AG04450 (cell line): ENCODE measurements around the gene CST4. TPM values are rescaled to one million over a fixed set of nuclear protein-coding genes. Genes with fewer than 3 reads are reported as not detected.
"Not testable (repeated sequence)": the region's sequence is repeated elsewhere in the genome, so short reads cannot be mapped to it uniquely, and the experiment has no call there.

ENCODE experiments used
- CTCF ChIA-PET: fragments of 300-600, 350-600 bp; formaldehyde crosslinking; extraction: SDS; loops from one replicate; lab custom pipeline; 2022; ENCODE audit warnings: antibody characterized with exemption, inconsistent platforms; lab: Charles Lee
- POLR2A ChIA-PET: fragments of 350-600 bp; formaldehyde crosslinking; extraction: SDS; loops from one replicate; lab custom pipeline; 2021; ENCODE audit warnings: antibody characterized with exemption, inconsistent platforms; lab: Yijun Ruan, JAX
- DNase-seq: peaks from one replicate; pipeline ENCODE4 v3.0.0-alpha.2; 2011; ENCODE audit warnings: low read depth, low spot score
- H3K27ac ChIP-seq: one replicate; pipeline ENCODE4 v1.5.1; 2012; ENCODE audit warnings: low read depth, low read length, control low read depth
- H3K27me3 ChIP-seq: one replicate; pipeline ENCODE4 v1.6.0; 2012; ENCODE audit warnings: low read length; ENCODE audit not compliant: control insufficient read depth, insufficient read depth
- H3K4me3 ChIP-seq: 2 replicates; pipeline ENCODE4 v1.5.1; 2011; ENCODE audit warnings: mild to moderate bottlenecking, low read depth, low read length, control low read depth
- H3K9me3 ChIP-seq: 2 replicates; pipeline ENCODE4 v1.5.1; 2012; ENCODE audit warnings: low read length; ENCODE audit not compliant: control insufficient read depth, insufficient read depth
- CTCF ChIP-seq: IDR thresholded peaks from 2 replicates; pipeline ENCODE4 v1.5.1; 2011; ENCODE audit warnings: low read depth, low read length, control low read depth, inconsistent platforms
- polyA plus RNA-seq: library from polyadenylated mRNA; depleted of rRNA; stranded (reverse); fragments of >200 nt; gene quantifications from 2 replicates; pipeline ENCODE4 v1.2.3, GENCODE V29; 2011

CST4 gene
- polyA plus RNA-seq, 1 experiment: not detected

- no peaks in the 10 kb centered on the region for H3K9me3 ChIP-seq
- no peaks in the 10 kb centered on the region for H3K27me3 ChIP-seq
- POLR2A ChIA-PET: interaction anchor here (0.6 to 2.1 kb wide), 4 partner anchors 9 to 106 kb away, joined by 3 to 9 read pairs (median 6); no protein-coding TSS in a partner anchor
- DNase-seq: no peak
- no peak overlapping the region for H3K27ac ChIP-seq
- TF ChIP-seq CTCF: no peak
- no peak overlapping the region for H3K4me3 ChIP-seq
- CTCF ChIA-PET: no interaction called here
Observed at GRCh38 chr20:23638309-23638708, 50.5 kb downstream of the CST4 start.

GRCh38 chr20:23637282-23638221 lies 51.3 kb downstream of the CST4 start, which contains the start of gene CST3:
Gene CST3 (minus strand): TSS chr20:23637955. CDS start chr20:23637862, 93 bp downstream.
- Histone ChIP-seq H3K9me3 (no peaks in the 10 kb centered on the region), H3K4me3 (peak within 1 kb of the TSS; percentile 83), H3K27ac (peak within 1 kb of the TSS; percentile 47), H3K27me3 (no peaks in the 10 kb centered on the region)
- TF ChIP-seq CTCF: no peak
- ChIA-PET POLR2A (interaction anchor here (0.7 to 2.1 kb wide), 6 partner anchors 9 to 287 kb away, joined by 3 to 9 read pairs (median 3); partner anchors contain the start of genes NAPB and NXT1), CTCF (interaction anchor here (0.8 to 1.1 kb wide), 3 partner anchors 31 to 196 kb away, joined by 3 to 4 read pairs (median 3); no protein-coding TSS in a partner anchor)
- peak; percentile 63 for DNase-seq

GRCh38 chr20:23636908-23637281 lies 51.9 kb downstream of the CST4 start:
- H3K27me3 ChIP-seq: no peaks in the 10 kb centered on the region
- peak overlapping the region; percentile 47 for H3K27ac ChIP-seq
- peak overlapping the region; percentile 83 for H3K4me3 ChIP-seq
- no peak for DNase-seq
- CTCF ChIA-PET: interaction anchor here (0.8 to 1.1 kb wide), 3 partner anchors 30 to 195 kb away, joined by 3 to 4 read pairs (median 3); no protein-coding TSS in a partner anchor
- POLR2A ChIA-PET: interaction anchor here (0.7 to 2.1 kb wide), 5 partner anchors 8 to 287 kb away, joined by 3 to 9 read pairs (median 3); partner anchors contain the start of genes NAPB and NXT1
- no peaks in the 10 kb centered on the region; the same call in 1 of the 2 replicates for H3K9me3 ChIP-seq
- no peak for TF ChIP-seq CTCF

GRCh38 chr20:23636182-23636907 lies 52.5 kb downstream of the CST4 start:
- no peak for TF ChIP-seq CTCF
- POLR2A ChIA-PET: interaction anchor here (0.7 to 2.1 kb wide), 4 partner anchors 7 to 286 kb away, joined by 3 to 9 read pairs (median 4); partner anchors contain the start of gene NXT1
- H3K27me3 ChIP-seq: no peaks in the 10 kb centered on the region
- no peak for DNase-seq
- H3K4me3 ChIP-seq: peak overlapping the region; percentile 83
- no peaks in the 10 kb centered on the region; the same call in 1 of the 2 replicates for H3K9me3 ChIP-seq
- CTCF ChIA-PET: interaction anchor here (1.0 kb wide), 1 partner anchor 30 kb away, joined by 4 read pairs; no protein-coding TSS in a partner anchor
- no peak overlapping the region for H3K27ac ChIP-seq

GRCh38 chr20:23635768-23636090 lies 53.1 kb downstream of the CST4 start:
- H3K27me3 ChIP-seq, CTCF ChIA-PET, H3K27ac ChIP-seq, POLR2A ChIA-PET, DNase-seq, H3K4me3 ChIP-seq, H3K9me3 ChIP-seq: not testable (repeated sequence)
